HG03460 (cell line): ENCODE results near the gene TERB1.
"Not testable (repeated sequence)": the region's sequence is repeated elsewhere in the genome, so short reads cannot be mapped to it uniquely, and the experiment has no call there.

ENCODE experiments used
- ATAC-seq: cut with Tn5 transposase; IDR thresholded peaks from one replicate; pipeline ENCODE4 v1.9.1; 2021; ENCODE audit not compliant: unreplicated experiment

TERB1 gene

DNA sequence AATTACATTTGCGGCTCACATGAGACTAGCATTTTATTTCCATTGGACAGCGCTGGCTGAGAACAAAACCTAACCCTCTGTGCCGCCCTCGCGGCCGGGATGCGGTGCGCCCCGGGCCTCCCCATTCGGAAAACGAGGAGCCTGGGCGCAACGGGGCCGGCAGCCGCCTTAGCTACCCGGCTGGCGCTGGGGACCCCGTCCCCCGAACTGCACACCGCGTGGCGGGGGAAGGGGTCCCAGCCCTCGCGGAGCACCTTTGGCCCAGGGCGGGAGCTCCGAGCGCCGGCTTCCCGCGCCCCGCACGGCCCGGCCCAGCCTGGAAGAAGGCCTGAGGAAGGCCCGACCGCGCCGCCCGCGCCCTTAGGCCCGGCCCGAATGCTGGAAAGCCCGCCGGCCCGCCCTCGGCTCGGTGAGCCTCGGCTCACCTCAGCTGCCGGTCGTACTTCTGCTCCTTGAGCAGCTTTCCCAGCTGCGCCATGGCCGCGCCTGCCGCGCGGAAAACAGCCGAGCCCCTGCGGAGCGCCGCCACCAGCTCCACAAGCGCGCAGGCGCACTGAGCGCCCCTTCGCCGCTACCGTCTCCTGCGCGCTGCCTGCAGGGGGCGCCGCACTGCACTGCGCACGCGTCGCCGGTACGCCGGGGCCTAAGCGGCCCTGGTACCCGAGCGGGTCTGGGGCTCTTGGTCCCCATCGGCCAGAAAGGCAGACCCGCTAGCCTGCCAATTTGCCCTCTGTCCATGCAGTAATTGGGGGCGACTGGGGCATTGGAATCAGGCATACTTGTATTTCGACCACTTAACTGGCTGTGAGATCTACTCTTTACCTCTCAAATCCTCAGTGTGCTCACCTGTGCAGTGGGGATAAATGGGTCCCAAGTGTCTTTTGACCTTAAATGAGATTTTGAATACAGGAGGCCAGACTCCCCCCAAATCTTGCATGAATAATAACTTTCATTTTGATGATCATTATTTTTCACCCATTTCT, 29.3 kb upstream of the TERB1 start, which contains the start of gene NAE1:
NAE1 (minus strand) TSS at position 555 of the 983 bp plus-strand sequence; CDS start at position 478, 77 bp downstream.
- ATAC-seq = peak; percentile 82

- no peak for ATAC-seq
Observed at GRCh38 chr16:66824006-66824405, 22.6 kb upstream of the TERB1 start.

DNA sequence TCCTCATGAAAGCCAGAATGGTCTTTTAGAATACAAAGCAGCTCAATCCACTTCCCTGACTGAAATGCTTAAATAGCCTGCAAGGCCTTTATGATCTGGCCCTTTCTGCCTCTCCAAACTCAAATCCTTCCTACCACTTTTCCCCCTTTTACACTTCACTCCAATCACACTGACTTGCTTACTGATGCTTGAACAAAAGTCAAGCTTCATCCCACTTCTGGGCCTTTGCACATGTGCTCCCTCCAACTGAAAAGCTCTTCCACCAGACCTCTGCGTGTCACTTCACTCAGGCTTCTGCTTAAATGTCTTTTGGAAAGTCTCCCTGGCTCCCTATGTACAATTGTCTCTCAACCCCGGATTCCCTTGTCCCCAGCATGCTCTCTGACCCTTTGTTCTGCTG, 13.3 kb upstream of the TERB1 start:
- no peak for ATAC-seq

DNA sequence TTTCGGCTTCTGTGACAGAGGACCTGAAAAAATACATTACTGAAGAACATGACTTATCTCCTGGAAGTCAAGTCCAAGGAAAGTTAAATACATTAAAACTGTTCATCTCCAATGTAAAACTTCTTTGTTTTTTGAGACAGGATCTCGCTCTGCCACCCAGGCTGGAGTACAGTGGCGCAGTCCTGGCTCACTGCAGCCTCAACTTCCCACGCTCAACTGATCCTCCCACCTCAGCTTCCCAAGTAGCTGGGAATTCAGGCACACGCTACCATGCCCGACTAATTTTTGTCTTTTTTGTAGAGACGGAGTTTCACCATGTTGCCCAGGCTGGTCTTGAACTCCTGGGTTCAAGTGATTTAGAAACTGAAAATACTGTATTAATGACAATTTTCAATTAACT, 9.7 kb upstream of the TERB1 start:
- ATAC-seq = no peak

GRCh38 chr16:66810391-66810790, 9.0 kb upstream of the TERB1 start:
- no peak for ATAC-seq

GRCh38 chr16:66809765-66810164, 8.4 kb upstream of the TERB1 start:
- ATAC-seq = no peak

DNA sequence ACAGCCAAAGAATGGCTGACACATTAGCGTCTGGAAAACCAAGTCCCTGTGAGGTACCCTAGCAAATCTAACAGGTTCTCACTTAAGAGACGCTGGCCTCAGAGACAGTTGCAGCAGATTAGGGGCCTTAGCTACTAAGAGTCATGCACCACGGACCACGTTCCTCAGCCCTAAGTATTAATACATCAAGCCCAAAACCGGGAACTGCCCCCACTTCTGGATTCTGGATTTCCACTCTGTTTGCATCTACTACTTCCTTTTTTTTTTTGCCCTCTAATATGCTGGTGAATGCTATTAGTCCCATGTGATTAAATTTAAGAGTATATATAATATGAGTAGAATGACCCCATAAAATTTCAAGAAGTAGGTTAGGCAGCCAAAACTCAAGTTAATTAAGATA, 775 bp upstream of the TERB1 start:
- ATAC-seq = no peak

GRCh38 chr16:66800856-66801255, 528 bp downstream of the TERB1 start:
- no peak for ATAC-seq

GRCh38 chr16:66798161-66798560, 3.2 kb downstream of the TERB1 start:
- no peak for ATAC-seq

DNA sequence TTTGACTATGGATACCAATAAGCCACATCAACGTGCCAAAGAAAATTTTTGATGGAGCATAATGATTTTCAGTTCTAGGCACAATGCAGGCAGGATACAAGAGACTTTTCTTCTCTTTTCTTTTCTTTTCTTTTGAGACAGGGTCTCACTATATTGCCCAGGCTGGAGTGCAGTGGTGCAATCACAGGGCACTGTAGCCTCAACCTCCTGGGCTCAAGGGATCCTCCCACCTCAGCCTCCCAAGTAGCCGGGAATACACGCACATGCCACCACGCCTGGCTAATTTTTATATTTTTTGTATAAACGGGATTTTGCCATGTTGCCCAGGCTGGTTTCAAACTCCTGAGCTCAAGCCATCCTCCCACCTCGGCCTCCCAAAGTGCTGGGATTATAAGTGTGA, 7.4 kb downstream of the TERB1 start:
- not testable (repeated sequence) for ATAC-seq

- ATAC-seq = no peak
Observed at GRCh38 chr16:66790130-66790733, 11.2 kb downstream of the TERB1 start.

GRCh38 chr16:66787427-66787826, 14.0 kb downstream of the TERB1 start:
- no peak for ATAC-seq

DNA sequence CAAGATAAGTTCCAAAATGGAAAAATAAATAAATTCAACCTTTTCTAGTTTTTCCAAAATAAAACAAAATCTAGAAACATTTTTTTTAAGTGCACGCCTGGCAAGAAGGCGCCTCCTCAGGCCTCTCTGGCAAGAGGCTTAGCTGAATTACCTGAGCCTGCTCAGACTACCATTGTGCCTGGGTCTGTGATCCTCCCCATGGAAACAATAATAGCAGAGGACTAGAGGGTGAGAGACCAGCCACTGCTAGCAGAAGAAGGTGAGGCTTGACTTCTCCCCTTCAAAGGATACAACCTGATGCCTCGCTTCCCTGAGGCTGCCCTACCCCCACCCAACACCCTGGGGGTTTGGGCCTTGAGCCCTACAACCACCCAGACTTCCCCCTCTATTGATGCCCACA, 14.8 kb downstream of the TERB1 start:
- no peak for ATAC-seq

- no peak for ATAC-seq
Observed at GRCh38 chr16:66776457-66776856, 24.9 kb downstream of the TERB1 start.

DNA sequence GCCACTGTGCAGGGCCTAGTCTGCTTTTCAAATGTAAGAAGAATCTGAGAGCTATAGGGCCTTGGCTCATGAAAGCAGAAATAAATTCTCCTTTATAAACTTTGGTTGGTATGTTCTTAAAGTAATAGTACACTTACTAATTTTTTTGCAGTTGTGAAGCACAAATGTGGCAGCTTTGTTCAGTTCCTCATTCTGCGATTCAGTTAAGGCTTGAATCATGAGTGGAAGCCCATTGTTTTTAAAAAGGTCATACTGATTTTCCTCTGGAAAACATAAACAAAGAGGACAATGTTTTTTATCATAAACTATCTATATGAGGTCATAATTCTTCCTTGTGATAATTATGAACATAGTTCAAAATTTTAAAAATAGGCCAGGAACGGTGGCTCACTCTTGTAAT, 26.4 kb downstream of the TERB1 start:
- no peak for ATAC-seq

GRCh38 chr16:66758086-66758485, 43.3 kb downstream of the TERB1 start:
- ATAC-seq = no peak

GRCh38 chr16:66754819-66755218, 46.6 kb downstream of the TERB1 start:
- ATAC-seq = no peak

DNA sequence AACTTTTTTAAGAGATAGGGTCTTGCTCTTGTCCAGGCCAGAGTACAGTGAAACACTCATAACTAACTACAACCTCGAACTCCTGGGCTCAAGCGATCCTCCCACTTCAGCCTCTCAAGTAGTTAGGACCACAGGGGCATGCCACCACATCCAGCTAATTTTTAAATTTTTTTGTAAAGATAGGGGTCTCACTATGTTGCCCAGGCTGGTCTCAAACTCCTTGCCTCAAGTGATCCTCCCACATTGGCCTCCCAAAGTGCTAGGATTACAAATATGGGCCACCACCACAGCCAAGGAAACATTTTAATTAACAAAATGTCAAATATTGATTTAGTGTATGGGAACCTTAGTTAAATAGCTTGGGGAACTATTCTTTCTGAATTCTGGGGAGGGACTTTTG, 47.2 kb downstream of the TERB1 start:
- no peak for ATAC-seq

GRCh38 chr16:66752958-66753357, 48.4 kb downstream of the TERB1 start:
- no peak for ATAC-seq

GRCh38 chr16:66752379-66752778, 49.0 kb downstream of the TERB1 start:
- no peak for ATAC-seq

DNA sequence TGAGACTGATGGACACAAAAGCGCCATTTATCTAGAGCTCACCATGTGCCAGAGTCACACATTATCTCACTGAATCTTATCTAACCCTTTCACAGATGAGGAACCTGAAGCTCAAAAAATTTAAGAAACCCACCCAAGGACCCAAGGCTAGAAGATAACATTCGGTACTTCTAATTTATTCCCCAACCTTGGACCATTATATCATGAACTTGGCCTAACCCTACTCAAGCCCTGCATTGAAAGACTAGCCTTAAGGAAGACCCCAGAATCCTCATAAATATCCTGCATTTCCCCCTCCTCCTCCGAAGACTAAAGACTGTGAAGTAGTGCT, 49.4 kb downstream of the TERB1 start:
- no peak for ATAC-seq

GRCh38 chr16:66751303-66751991, 49.9 kb downstream of the TERB1 start, which contains the start of gene DYNC1LI2:
DYNC1LI2 (minus strand) TSS chr16:66751609; CDS start chr16:66751591, 18 bp downstream.
- peak; percentile 80 for ATAC-seq
